ENCODE data around the gene SAMSN1. TPM values are rescaled to one million over a fixed set of nuclear protein-coding genes. Genes with fewer than 3 reads are reported as not detected.

Gene SAMSN1
- total RNA-seq, 1 donor from 2014 or later: 2.6 TPM

- Mint-ChIP-seq H3K27ac (no peak overlapping the region), H3K9me3 (no peaks in the 10 kb centered on the region), H3K36me3 (no peaks in the 10 kb centered on the region), H3K4me1 (ENCODE audit: unreplicated experiment) (peaks cover 19% of the 10 kb centered on the region), H3K4me3 (no peak overlapping the region), H3K27me3 (no peaks in the 10 kb centered on the region)
- no peak for TF ChIP-seq CTCF (conservative IDR thresholded peaks at IDR 0.05)
- no peak for DNase-seq (ENCODE audit: extremely low spot score, unreplicated experiment)
These were observed 19.0 kb downstream of the SAMSN1 start for GRCh38 chr21:14526836-14527695.

GRCh38 chr21:14526199-14526598 lies 19.9 kb downstream of the SAMSN1 start:
- DNase-seq (ENCODE audit: extremely low spot score, unreplicated experiment): no peak
- no peak for TF ChIP-seq CTCF (conservative IDR thresholded peaks at IDR 0.05)
- Mint-ChIP-seq H3K9me3 (no peaks in the 10 kb centered on the region), H3K4me3 (no peak overlapping the region), H3K27ac (no peak overlapping the region), H3K27me3 (no peaks in the 10 kb centered on the region), H3K4me1 (ENCODE audit: unreplicated experiment) (peaks cover 14% of the 10 kb centered on the region), H3K36me3 (no peaks in the 10 kb centered on the region)

- Mint-ChIP-seq H3K27me3 (no peaks in the 10 kb centered on the region), H3K27ac (no peak overlapping the region), H3K36me3 (no peaks in the 10 kb centered on the region), H3K4me3 (no peak overlapping the region), H3K4me1 (ENCODE audit: unreplicated experiment) (peaks cover 4% of the 10 kb centered on the region), H3K9me3 (no peaks in the 10 kb centered on the region)
- no peak for TF ChIP-seq CTCF (conservative IDR thresholded peaks at IDR 0.05)
- DNase-seq (ENCODE audit: extremely low spot score, unreplicated experiment): no peak
These were observed 22.9 kb downstream of the SAMSN1 start for GRCh38 chr21:14523234-14523633.

- H3K36me3 Mint-ChIP-seq: no peaks in the 10 kb centered on the region
- peaks cover 4% of the 10 kb centered on the region for H3K4me1 Mint-ChIP-seq (ENCODE audit: unreplicated experiment)
- no peak for TF ChIP-seq CTCF (conservative IDR thresholded peaks at IDR 0.05)
- H3K9me3 Mint-ChIP-seq: no peaks in the 10 kb centered on the region
- H3K4me3 Mint-ChIP-seq: no peak overlapping the region
- no peak for DNase-seq (ENCODE audit: extremely low spot score, unreplicated experiment)
- H3K27ac Mint-ChIP-seq: no peak overlapping the region
- H3K27me3 Mint-ChIP-seq: no peaks in the 10 kb centered on the region
These were observed 23.4 kb downstream of the SAMSN1 start for GRCh38 chr21:14522736-14523135.

GRCh38 chr21:14520535-14520934 lies 25.6 kb downstream of the SAMSN1 start:
- Mint-ChIP-seq H3K9me3 (no peaks in the 10 kb centered on the region), H3K4me3 (no peak overlapping the region), H3K27me3 (no peaks in the 10 kb centered on the region), H3K27ac (no peak overlapping the region), H3K4me1 (ENCODE audit: unreplicated experiment) (peaks cover 4% of the 10 kb centered on the region), H3K36me3 (no peaks in the 10 kb centered on the region)
- no peak for TF ChIP-seq CTCF (conservative IDR thresholded peaks at IDR 0.05)
- no peak for DNase-seq (ENCODE audit: extremely low spot score, unreplicated experiment)
